Stimulated activated CD8-positive, alpha-beta memory T cell treated with anti-CD3 and anti-CD28 coated beads, Interleukin-4, amount 100 ng/mL, for 4 hours (primary cell): Measurements from ENCODE around the gene TEAD4.

Experiments used
- DNase-seq, 2 donors: peaks; one replicate each; pipeline ENCODE4 v3.0.0-alpha.2; 2020; ENCODE audit warnings: low read depth in 2 of 2, low spot score in 1 of 2

Gene TEAD4

DNA sequence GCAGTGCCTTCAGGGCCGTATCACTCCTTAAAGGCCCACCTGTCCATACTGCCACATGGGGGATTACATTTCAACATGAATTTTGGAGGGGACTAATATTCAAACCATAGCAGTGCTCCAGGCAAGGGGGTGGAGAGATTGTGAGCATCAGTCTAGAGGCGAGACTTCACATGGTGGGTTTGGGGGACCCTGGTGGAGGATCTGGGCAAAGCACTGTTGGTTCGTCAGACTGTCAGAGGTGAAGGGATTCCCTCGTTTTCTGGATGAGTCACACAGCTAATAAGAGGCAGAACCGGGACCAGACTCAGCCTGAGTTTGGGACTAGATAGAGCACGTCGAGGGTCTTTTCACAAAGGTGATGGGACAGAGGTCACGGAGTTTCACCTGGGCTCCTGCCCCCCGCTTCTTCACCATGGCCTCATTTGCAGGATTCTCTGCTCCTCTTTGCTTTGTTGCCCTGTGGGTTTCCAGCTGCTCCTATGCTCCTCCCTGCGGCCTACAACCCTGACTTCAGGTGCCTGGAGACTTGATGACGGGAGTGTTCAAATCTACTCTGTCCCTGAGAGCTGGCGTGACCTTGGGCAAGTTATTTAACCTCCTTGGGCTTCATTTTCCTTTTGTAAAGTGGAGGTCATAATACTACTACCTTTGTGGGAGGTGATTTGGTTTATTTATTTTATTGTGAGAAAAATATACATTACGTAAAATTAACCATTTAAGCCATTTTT, 41.5 kb downstream of the TEAD4 start:
- DNase-seq, result no peak

DNA sequence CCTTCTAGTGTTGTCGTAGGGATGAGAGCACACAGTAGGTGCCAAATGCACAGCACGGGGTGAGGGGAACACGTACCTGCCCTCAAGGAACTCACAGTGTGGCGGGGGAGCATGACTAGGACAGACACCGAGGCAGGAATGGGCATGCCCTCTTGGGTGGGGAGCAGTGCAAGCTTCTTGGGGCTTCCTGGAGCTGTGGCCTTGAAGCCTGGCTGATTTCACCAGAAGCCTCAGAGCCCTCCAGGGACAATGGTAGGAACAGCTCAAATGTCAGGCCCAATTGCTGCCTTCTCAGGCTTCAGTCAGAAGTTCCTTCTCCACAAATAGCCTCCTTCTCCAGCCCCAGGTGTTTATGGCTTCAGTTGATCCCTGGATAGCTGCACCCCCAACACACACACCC, 43.4 kb downstream of the TEAD4 start:
- DNase-seq, result no peak

GRCh38 chr12:3003357-3003992, 44.3 kb downstream of the TEAD4 start:
- DNase-seq, result no peak

- DNase-seq, result no peak
Observed at GRCh38 chr12:3004655-3005565, 45.7 kb downstream of the TEAD4 start.

DNA sequence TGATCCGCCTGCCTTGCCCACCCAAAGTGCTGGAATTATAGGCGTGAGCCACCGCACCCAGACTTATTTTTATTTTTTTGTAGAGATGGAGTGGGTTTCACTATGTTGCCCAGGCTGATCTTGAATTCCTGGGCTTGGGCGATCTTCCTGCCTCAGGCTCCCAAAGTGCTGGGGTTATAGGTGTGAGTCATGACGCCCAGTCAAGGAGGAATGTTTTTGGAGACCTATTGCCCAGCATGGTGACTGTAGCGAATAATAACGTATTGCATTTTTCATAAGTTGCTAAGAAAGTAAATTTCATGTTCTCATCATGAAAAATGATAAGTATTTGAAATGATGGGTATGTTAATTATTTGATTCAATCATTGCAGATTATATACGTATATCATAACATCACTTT, 46.5 kb downstream of the TEAD4 start:
- DNase-seq, result no peak

DNA sequence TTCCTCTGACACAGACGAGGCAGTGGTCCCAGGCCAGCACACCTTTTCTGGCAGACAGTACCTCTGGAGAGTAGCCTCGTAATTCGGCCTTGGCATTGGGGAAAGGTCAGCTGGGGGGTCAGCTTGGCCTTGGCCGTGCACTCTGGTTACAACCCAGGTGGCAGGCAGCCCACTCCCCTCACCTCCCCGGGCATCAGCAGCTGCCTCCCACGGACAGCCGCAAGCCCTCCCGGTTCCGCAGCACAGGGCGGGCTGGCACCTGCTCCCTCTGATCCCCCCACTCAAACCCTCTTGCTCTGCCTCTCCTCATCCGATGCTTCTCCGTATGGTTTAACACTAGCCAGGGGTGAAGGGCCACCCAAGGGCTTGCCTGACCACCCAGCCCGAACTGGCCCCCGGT, 50.6 kb downstream of the TEAD4 start:
- no peak for DNase-seq

DNA sequence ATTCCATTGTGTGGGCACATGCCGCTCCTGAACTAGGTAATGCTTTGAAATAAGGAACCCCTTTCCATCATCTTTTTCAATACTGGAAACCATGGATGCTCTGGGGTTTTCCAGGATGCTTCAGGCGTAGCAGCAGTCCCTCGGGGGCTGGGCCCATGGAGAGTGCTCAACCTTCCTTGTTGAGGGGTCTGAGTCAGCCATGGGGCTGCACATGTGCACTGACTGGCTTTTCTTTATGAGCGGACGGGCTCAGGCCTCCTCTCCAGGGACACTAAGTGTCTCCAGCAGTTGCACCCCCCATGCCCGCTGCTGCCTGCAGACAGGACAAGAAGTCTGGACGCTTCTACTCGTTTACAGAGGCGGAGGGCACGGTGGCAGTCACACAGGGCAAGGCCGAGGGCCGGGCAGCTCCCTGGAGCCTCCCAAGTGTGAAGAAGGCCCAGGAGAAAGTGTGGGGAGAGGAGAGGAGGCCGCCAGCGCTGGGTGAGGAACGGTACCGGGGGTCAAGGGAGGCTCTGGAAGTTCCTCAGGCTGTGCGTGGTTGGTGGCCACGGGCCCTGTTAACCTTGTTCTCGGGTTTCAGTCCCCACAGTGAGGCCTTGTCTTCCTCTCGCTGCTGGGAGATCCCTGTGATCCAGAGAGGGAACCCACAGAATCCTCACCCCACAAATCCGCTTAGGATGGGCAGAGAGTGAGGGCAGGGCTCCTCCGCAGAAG, 51.2 kb downstream of the TEAD4 start:
- DNase-seq, result no peak

DNA sequence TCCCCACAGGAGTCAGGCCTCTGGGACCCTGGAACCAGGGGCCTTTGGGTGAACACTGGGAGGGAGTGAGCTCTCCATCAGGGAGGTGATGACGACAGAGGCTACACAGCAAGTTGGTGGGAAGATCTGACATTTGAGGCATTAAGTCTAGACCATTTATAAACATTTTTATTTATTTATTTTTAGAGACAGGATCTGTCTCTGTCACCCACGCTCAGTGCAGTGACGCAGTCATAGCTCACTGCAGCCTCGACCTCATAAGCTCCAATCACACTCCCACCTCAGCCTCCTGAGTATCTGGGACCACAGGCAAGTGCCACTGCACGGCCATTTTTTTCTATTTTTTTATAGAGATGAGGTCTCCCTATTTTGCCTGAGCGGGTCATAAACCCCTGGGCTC, 53.6 kb downstream of the TEAD4 start:
- no peak for DNase-seq

- no peak for DNase-seq
Observed at GRCh38 chr12:3014641-3015040, 55.4 kb downstream of the TEAD4 start.

- DNase-seq, result no peak
Observed at GRCh38 chr12:3015356-3015755, 56.2 kb downstream of the TEAD4 start.

GRCh38 chr12:3016191-3016590, 57.0 kb downstream of the TEAD4 start:
- no peak for DNase-seq

GRCh38 chr12:3017281-3017680, 58.1 kb downstream of the TEAD4 start:
- no peak for DNase-seq

- DNase-seq, result no peak
Observed at GRCh38 chr12:3018284-3019004, 59.2 kb downstream of the TEAD4 start.

DNA sequence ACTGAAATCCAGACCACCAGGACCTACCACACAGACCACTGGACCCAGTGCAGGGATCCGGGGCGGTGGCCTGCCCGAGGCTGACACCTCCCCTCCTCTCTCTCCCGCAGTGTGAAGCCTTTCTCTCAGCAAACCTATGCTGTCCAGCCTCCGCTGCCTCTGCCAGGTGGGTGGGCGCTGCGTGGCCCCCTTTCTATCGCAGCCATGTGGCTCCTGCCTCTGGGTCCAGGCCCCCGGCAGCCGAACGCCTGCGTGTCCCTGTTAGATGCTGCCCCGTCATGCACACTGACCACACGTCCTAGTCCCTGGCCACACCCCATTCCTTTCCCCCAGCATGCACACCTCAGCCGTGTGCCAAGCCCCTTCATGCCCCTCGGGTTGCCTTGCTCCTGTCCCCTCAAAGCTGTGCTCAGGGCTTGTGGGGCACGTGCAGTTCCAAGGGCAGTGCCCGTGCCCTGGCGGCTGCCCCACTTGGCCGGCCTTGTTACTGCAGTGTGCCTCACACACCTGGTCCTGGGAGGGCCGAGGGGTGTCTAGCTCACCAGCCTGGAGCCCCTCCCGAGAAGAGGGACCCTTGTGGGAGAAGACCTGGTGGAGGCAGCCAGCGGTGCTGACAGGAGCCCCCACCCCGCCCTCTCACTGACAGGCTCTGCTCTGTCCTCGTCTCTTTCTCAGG, 59.9 kb downstream of the TEAD4 start:
- DNase-seq, result no peak

DNA sequence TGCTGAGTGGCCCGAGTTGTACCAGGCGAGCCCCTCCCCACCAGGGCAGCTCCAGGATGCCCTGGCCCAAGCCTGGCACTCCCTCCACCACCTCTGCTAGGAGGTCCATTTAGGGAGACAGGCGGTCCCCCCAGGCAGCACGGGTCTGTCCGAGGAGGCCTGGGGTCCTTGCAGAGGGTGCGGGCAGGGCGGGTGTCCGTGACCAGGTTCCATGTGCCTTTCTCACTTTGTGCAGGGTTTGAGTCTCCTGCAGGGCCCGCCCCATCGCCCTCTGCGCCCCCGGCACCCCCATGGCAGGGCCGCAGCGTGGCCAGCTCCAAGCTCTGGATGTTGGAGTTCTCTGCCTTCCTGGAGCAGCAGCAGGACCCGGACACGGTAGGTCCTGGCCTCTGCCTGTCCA, 61.2 kb downstream of the TEAD4 start:
- DNase-seq, result no peak

GRCh38 chr12:3020850-3021435, 61.7 kb downstream of the TEAD4 start:
- no peak for DNase-seq

DNA sequence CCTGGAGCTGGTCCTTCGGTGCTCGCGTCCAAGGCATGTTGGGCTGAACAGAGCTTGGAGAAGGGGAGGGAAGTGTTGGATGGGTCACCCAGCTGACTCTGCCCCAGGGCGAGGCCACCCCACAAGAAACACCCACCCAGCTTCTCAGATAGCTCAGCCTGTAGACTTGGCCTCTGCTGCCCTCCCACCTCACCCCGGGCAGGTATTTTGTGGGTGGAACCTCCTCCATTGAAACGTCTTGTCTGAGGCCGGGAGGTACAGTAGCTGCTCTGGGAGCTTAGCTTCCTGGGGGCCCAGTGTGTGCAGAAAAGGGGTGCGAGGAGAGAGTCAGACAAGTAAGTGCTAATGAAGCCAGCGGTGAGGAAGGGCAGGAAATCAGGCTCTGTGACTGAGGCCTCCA, 63.2 kb downstream of the TEAD4 start:
- no peak for DNase-seq

GRCh38 chr12:3022961-3023360, 63.8 kb downstream of the TEAD4 start:
- DNase-seq, result no peak

DNA sequence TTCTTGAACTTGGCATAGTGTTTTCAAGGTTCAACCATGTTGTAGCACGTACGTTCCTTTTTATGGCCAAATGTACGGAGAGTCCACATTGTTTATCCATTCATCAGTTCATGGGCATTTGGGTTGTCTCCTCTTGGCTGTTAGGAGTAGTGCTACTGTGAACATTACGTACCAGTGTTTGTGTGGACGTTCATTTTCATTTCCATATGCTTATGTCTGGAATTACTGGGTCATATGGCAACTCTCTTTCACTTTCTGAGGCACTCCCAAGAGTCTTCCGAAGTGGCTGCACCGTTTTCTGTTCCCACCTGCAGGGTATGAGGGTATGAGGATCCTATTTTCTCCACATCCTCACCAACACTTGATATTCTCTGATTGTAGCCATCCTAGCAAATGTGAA, 68.9 kb downstream of the TEAD4 start:
- DNase-seq, result no peak
